Stimulated activated CD4-positive, alpha-beta T cell treated with anti-CD3 and anti-CD28 coated beads, Interleukin-1b, Interleukin-23, amount 100 ng/mL, for 48 hours (primary cell): ENCODE results near the gene GTPBP1.

Experiments
- DNase-seq: peaks from one replicate; pipeline ENCODE4 v3.0.0-alpha.2; 2020

The GTPBP1 gene

GRCh38 chr22:38742176-38742942 is 36.6 kb downstream of the GTPBP1 start:
- DNase-seq, result no peak

GRCh38 chr22:38744981-38745380 is 39.2 kb downstream of the GTPBP1 start:
- no peak for DNase-seq

- DNase-seq, result no peak
Measured at GRCh38 chr22:38745676-38746460, 40.1 kb downstream of the GTPBP1 start.

GRCh38 chr22:38748487-38749136 is 42.9 kb downstream of the GTPBP1 start:
- no peak for DNase-seq

- DNase-seq, result no peak
Measured at GRCh38 chr22:38750104-38750503, 44.4 kb downstream of the GTPBP1 start.

GRCh38 chr22:38750638-38751037 is 44.9 kb downstream of the GTPBP1 start:
- DNase-seq, result no peak

GRCh38 chr22:38751066-38751421 is 45.3 kb downstream of the GTPBP1 start:
- DNase-seq, result no peak

GRCh38 chr22:38751422-38752346 is 45.9 kb downstream of the GTPBP1 start:
- DNase-seq, result peak; percentile 69

GRCh38 chr22:38753948-38754750 is 48.4 kb downstream of the GTPBP1 start:
- DNase-seq, result no peak

GRCh38 chr22:38754751-38755154 is 49.0 kb downstream of the GTPBP1 start:
- DNase-seq, result no peak

GRCh38 chr22:38755155-38755910 is 49.6 kb downstream of the GTPBP1 start:
- peak; percentile 39 for DNase-seq

- peak; percentile 91 for DNase-seq
Measured at GRCh38 chr22:38755911-38756532, 50.3 kb downstream of the GTPBP1 start, which contains the start of gene SUN2. SUN2 (minus strand) TSS chr22:38755998; CDS start chr22:38752628, 3,370 bp downstream.

- peak; percentile 54 for DNase-seq
Measured at GRCh38 chr22:38756711-38757463, 51.1 kb downstream of the GTPBP1 start.

- no peak for DNase-seq
Measured at GRCh38 chr22:38757464-38757757, 51.7 kb downstream of the GTPBP1 start.

GRCh38 chr22:38758276-38758945 is 52.7 kb downstream of the GTPBP1 start:
- DNase-seq, result peak; percentile 75

- DNase-seq, result no peak
Measured at GRCh38 chr22:38759005-38759404, 53.3 kb downstream of the GTPBP1 start.

GRCh38 chr22:38760477-38761201 is 54.9 kb downstream of the GTPBP1 start:
- DNase-seq, result no peak
